DMS79 treated with DMSO at 0.1 percent for 48 hours (cell line): Measurements from ENCODE around the gene PPP1R2.
"Not testable (repeated sequence)": the region's sequence is repeated elsewhere in the genome, so short reads cannot be mapped to it uniquely, and the experiment has no call there.

Source experiments
- DNase-seq: peaks from one replicate; lab custom pipeline; 2025; lab: John Stamatoyannopoulos, UW

The PPP1R2 gene

DNA sequence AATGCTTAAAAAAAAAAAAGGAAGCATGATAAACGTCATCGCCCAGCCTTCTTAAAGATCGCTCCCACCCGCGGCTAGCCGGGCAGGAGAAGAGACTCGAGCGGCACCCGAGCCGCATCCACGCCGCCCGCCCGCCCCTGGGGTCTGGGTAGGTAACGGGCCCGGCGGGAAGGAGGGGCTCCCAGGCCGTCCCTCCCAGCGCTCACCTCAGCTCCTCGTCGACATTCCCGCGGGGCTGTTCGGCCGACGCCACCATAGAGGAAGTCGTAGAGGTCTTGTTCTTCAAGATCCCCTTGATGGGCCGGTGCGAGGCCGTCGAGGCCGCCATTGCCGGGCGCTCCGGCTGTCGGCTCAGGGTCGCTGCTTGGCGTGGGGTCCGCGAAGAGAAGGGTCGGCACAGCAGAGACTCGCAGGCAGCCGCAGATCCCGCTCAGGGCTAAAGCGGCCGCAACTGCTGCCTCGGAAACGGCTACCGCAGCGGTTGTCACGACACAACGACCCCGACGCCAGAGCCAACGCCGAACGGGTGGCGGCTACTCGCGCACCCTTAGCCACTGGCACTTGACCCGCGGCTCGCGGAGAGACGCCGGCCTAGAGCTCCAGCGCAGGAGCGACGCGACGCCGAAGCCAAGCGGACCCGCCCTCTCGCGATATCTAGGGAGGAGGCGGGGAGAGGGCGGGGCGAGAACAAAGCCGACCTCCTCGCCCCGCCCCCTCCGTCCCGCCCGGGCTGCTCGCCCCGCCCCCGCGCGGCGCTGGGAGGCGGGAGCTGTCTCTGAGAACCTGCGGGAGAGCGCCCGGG is at the start of gene PPP1R2:
TSS of gene PPP1R2 (minus strand) at position 628 of the 802 bp plus-strand sequence. CDS start at position 328, 300 bp downstream.
- peak; percentile 98 for DNase-seq

DNA sequence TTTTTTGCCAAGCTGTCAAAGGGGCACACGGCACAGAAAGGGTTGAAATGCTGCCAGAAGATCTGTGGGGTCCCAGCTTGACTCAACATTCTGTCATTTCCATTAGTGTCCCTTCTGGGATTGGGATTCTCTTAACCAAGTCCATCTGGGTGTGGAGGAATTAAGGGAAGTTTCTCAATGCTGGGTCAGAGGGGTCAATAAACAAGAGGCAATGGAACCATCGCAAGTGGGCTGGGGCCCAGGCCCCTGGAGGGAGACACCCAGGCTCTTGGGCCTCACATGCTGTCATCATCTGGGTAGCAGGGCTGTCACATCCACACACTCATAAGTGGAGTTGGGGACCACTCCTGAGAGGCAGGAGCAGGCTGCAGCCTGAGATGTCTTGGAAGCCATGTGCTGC is 48.7 kb upstream of the PPP1R2 start:
- no peak for DNase-seq

DNA sequence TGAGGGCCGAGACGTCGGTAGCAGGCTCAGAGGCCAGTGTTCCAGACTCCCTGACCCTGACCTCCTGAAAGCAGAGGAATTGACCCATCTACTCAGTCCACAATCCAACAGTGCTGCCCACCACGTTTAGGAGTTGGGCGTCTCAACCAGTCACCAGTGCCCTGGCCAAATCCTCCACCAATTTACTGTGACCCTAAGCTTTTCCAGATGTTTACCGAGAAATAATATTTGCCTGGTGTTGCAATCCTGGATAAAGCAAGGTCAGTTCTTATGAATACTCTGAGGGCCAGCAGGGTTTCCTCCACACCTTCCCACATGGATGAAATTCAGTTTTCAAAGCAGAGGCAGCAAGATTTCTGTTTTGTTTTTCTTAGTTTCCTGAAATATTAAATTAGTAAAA is 48.1 kb upstream of the PPP1R2 start:
- no peak for DNase-seq

- not testable (repeated sequence) for DNase-seq
These were observed 47.3 kb upstream of the PPP1R2 start for GRCh38 chr3:195590381-195590780.

GRCh38 chr3:195589796-195590195 is 46.7 kb upstream of the PPP1R2 start:
- not testable (repeated sequence) for DNase-seq

GRCh38 chr3:195587824-195588223 is 44.7 kb upstream of the PPP1R2 start:
- DNase-seq = no peak

DNA sequence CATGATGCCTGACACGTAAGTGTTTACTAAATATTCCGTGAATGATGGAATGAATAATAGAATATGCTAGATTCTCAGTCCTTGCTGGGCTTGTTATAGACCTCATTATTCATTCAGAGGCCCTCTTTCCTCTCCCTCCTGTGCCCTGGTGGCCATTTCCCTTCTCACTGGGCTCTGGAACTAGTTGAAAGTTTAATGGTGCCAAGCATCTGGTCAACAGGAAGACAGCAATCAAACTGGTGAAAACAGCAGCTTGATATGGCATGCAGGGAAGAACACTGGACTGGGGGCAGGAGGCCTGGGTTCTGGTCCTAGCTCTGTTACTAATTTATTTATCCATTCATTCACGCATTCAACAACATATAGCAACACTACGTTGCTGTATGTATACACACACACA is 44.3 kb upstream of the PPP1R2 start:
- DNase-seq = no peak

- no peak for DNase-seq
These were observed 41.4 kb upstream of the PPP1R2 start for GRCh38 chr3:195584543-195584870.

GRCh38 chr3:195583831-195584542 is 40.9 kb upstream of the PPP1R2 start, which contains the start of gene APOD:
TSS of gene APOD (minus strand) at chr3:195583940. CDS start at chr3:195579461, 4,479 bp downstream.
- peak; percentile 91 for DNase-seq

- peak; percentile 29 for DNase-seq
These were observed 39.8 kb upstream of the PPP1R2 start for GRCh38 chr3:195582947-195583346.

DNA sequence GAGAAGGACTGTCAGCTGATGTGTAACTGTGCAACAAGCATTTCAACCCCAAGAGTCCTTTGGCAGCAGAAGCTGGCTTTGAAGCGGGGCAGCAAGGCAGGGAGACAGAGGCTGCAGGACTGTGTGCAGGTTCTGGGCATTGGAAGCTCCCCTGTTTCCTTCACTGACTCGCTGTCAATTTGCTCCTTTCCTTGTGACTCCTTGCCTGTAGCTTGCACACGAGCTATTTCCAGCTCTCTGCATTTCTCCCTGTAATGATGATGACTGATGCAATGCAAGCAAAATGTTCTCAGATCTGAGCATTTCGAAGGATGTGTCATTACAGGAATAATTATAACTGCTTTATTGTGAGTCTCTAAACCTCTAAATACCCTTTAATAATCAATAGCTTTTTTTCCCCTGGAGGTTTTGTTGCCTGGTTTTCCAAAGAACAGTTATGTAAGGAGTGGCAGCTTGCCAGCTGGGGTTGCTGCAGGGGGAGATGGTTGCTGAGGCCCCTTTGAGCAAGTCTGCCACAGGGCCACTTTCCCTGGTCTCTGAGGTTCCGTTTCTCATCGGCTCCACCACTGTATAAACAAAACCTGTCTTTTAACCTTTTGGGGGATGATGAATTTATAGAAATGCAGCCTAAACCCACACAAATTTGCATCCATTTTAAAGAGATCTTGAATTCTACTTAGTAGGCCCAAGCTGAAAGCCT is 37.8 kb upstream of the PPP1R2 start:
- DNase-seq = no peak

DNA sequence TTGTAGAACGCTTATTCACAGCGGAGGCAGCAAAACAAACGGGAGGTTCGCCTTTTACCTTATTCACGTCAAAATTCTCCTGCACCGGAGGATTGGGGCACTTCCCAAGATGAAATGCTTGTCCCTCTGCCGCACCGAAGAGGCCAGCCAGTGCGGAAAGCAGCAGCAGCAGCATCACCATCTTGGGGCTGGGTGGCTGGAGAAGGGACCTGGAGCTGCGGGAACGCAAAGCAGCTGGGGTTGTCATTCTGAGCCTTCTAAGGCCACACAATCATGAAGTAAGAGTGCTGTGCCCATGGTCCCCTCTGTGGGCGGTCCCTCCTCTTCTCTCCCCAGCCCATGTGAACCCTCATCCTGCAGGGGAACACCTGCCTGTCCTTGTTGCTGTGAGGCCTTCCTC is 36.2 kb upstream of the PPP1R2 start:
- no peak for DNase-seq

DNA sequence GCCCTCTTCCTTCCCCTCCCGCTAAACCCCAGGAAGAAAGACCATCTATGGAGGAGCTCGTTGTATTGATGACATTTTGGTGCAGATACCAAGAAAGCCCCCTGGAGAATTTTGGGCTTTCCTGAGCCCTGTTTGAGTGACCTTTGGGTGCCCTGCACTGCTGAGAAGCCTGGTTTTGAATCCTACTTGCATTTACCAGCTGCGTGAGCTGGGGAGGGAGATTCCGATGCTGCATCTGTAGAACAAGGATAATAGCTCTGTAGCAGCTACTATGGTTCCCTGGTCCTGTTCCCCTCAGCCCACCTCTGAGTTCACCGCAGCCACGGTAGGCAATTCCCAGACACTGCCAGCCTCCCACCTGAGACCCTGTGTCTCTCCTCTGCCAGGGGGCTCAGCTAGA is 35.4 kb upstream of the PPP1R2 start:
- DNase-seq = no peak

GRCh38 chr3:195577645-195578177 is 34.6 kb upstream of the PPP1R2 start:
- no peak for DNase-seq

- no peak for DNase-seq
These were observed 31.6 kb upstream of the PPP1R2 start for GRCh38 chr3:195574497-195575304.

GRCh38 chr3:195573611-195574496 is 30.7 kb upstream of the PPP1R2 start:
- DNase-seq = no peak

GRCh38 chr3:195571361-195571760 is 28.2 kb upstream of the PPP1R2 start:
- DNase-seq = no peak

DNA sequence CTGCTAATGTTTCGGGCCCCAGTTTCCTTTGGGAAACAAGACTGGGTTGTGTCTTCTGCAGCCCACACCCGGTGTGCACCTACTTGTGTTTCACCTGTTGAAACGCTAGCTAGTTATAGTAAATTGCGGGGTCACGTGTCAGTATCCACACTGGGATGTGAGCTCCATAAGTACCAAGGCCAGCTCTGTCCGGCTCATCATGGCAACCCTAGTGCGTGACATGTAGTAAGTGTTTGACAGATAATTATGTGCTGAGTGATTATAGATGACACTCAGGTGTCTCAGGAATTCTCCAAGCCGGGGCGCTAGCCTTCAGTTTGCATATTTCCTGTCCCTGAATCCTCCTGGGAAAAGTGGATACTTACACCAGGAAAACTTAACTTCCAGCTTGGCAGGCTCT is 27.8 kb upstream of the PPP1R2 start:
- DNase-seq = no peak

GRCh38 chr3:195570344-195570743 is 27.2 kb upstream of the PPP1R2 start:
- no peak for DNase-seq

DNA sequence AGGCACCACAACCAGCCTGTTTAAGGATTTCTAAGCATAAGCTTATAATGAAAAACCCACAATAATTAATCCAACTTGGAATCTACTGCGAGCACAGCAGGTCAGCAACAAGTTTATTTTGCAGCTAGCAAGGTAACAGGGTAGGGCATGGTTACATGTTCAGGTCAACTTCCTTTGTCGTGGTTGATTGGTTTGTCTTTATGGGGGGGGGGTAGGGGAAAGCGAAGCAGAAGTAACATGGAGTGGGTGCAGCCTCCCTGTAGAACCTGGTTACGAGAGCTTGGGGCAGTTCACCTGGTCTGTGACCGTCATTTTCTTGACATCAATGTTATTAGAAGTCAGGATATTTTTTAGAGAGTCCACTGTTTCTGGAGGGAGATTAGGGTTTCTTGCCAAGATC is 25.5 kb upstream of the PPP1R2 start:
- DNase-seq = no peak

DNA sequence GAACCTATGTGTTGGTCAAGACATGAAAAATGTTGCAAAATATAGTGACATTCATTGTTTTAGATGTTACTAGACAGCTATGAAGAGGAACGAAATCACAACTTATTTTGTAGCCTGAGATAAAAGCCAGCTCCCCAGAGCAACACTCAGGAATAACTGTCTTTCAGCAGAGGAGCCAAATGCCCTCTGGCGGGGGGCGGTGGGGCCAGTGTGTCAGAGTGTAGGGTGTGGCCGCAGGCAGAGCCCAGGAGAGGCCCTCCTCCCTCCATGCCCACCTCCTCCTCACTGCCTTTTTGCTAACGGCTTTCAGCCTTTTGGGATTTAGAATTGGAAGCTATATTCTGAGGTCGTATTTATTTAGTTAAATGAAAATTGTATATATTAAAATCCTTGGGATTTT is 23.7 kb upstream of the PPP1R2 start:
- no peak for DNase-seq
